WTC11 (cell line): ENCODE results near the gene SCAND1.

Experiments
- CREB1 ChIP-seq: sonication (generic); formaldehyde crosslinking; IDR thresholded peaks from 2 replicates; pipeline ENCODE4 v1.8.0; 2023; ENCODE audit warnings: mild to moderate bottlenecking, missing genetic modification reagents
- FOXP1 ChIP-seq: sonication (generic); formaldehyde crosslinking; IDR thresholded peaks from 2 replicates; pipeline ENCODE4 v1.8.0; 2022; ENCODE audit warnings: missing genetic modification reagents, mild to moderate bottlenecking, moderate library complexity, borderline replicate concordance
- SMAD3 ChIP-seq: sonication (generic); formaldehyde crosslinking; IDR thresholded peaks from 2 replicates; pipeline ENCODE4 v1.8.0; 2022; ENCODE audit warnings: missing genetic modification reagents, mild to moderate bottlenecking, borderline replicate concordance
- ZBTB21 ChIP-seq: sonication (generic); formaldehyde crosslinking; IDR thresholded peaks from 2 replicates; pipeline ENCODE4 v1.8.1; 2023; ENCODE audit warnings: mild to moderate bottlenecking, missing genetic modification reagents, borderline replicate concordance
- ZNF232 ChIP-seq: sonication (generic); formaldehyde crosslinking; IDR thresholded peaks from 2 replicates; pipeline ENCODE4 v1.8.0; 2022; ENCODE audit warnings: mild to moderate bottlenecking, missing genetic modification reagents
- TF ChIP-seq, protein P1 (sequence below): fragments of 200-600 bp; IDR thresholded peaks from 2 replicates; pipeline ENCODE4 v1.8.0; 2022; ENCODE audit warnings: antibody characterized with exemption
- TF ChIP-seq, protein P2 (sequence below): sonication (generic); formaldehyde crosslinking; IDR thresholded peaks from 2 replicates; pipeline ENCODE4 v1.8.1; 2023; ENCODE audit warnings: mild to moderate bottlenecking, missing genetic modification reagents, moderate library complexity
- TF ChIP-seq, protein P3 (sequence below): sonication (generic); formaldehyde crosslinking; IDR thresholded peaks from 2 replicates; pipeline ENCODE4 v1.8.0; 2022; ENCODE audit warnings: mild to moderate bottlenecking, missing genetic modification reagents
- TF ChIP-seq, protein P4 (sequence below): sonication (generic); formaldehyde crosslinking; IDR thresholded peaks from 2 replicates; pipeline ENCODE4 v1.8.0; 2023; ENCODE audit warnings: missing genetic modification reagents

DNA sequence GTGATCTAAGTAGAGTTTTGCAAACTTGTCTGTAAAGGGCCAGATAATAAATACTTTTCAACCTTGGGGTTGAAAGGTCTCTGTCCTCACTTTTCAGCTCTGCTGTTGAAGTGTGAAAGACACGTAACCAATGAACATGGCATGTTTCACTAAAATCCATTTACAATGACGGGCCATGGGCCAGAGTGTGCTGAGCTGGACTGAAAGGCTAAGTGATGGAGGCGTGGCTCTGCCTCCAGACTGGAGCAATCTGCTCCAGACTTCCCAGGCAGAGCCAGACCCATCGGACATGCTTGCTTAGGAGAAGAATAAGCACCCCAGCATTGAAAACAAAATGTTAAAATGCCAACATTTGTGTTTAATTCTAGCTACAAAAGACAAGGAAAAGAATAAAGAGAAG lies 41.4 kb downstream of the SCAND1 start:
- TF ChIP-seq, protein P1, sequence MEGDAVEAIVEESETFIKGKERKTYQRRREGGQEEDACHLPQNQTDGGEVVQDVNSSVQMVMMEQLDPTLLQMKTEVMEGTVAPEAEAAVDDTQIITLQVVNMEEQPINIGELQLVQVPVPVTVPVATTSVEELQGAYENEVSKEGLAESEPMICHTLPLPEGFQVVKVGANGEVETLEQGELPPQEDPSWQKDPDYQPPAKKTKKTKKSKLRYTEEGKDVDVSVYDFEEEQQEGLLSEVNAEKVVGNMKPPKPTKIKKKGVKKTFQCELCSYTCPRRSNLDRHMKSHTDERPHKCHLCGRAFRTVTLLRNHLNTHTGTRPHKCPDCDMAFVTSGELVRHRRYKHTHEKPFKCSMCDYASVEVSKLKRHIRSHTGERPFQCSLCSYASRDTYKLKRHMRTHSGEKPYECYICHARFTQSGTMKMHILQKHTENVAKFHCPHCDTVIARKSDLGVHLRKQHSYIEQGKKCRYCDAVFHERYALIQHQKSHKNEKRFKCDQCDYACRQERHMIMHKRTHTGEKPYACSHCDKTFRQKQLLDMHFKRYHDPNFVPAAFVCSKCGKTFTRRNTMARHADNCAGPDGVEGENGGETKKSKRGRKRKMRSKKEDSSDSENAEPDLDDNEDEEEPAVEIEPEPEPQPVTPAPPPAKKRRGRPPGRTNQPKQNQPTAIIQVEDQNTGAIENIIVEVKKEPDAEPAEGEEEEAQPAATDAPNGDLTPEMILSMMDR = no peak
- TF ChIP-seq SMAD3 (no peak), ZNF232 (CRISPR knock-in tag) (no peak), FOXP1 (no peak), CREB1 (no peak), ZBTB21 (CRISPR knock-in tag) (no peak)
- TF ChIP-seq, protein P2, sequence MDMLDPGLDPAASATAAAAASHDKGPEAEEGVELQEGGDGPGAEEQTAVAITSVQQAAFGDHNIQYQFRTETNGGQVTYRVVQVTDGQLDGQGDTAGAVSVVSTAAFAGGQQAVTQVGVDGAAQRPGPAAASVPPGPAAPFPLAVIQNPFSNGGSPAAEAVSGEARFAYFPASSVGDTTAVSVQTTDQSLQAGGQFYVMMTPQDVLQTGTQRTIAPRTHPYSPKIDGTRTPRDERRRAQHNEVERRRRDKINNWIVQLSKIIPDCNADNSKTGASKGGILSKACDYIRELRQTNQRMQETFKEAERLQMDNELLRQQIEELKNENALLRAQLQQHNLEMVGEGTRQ (CRISPR knock-in tag) = no peak
- TF ChIP-seq, protein P3, sequence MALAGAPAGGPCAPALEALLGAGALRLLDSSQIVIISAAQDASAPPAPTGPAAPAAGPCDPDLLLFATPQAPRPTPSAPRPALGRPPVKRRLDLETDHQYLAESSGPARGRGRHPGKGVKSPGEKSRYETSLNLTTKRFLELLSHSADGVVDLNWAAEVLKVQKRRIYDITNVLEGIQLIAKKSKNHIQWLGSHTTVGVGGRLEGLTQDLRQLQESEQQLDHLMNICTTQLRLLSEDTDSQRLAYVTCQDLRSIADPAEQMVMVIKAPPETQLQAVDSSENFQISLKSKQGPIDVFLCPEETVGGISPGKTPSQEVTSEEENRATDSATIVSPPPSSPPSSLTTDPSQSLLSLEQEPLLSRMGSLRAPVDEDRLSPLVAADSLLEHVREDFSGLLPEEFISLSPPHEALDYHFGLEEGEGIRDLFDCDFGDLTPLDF = no peak
- TF ChIP-seq, protein P4, sequence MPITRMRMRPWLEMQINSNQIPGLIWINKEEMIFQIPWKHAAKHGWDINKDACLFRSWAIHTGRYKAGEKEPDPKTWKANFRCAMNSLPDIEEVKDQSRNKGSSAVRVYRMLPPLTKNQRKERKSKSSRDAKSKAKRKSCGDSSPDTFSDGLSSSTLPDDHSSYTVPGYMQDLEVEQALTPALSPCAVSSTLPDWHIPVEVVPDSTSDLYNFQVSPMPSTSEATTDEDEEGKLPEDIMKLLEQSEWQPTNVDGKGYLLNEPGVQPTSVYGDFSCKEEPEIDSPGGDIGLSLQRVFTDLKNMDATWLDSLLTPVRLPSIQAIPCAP (CRISPR knock-in tag) = no peak
